Keratinocyte (primary cell): ENCODE results near the gene GAS6. TPM values are rescaled to one million over a fixed set of nuclear protein-coding genes. Genes with fewer than 3 reads are reported as not detected.

Experiments
- DNase-seq: peaks from one replicate; pipeline ENCODE4 v3.0.0-alpha.2; 2011; ENCODE audit warnings: low read depth, missing footprints, low spot score
- FAIRE-seq: peaks from 2 replicates; lab custom pipeline; 2011; peaks lifted over from hg19 to GRCh38; lab: Jason Lieb, UNC
- H2AFZ ChIP-seq: 2 replicates; pipeline ENCODE4 v1.6.0; 2012; ENCODE audit warnings: low read length, control low read depth, inconsistent platforms; ENCODE audit not compliant: control insufficient read depth
- H3K27ac ChIP-seq: 2 replicates; pipeline ENCODE4 v1.5.1; 2011; ENCODE audit warnings: low read length; ENCODE audit not compliant: control insufficient read depth, insufficient read depth
- H3K27me3 ChIP-seq: 3 replicates; pipeline ENCODE4 v1.6.0; 2011; ENCODE audit warnings: low read length; ENCODE audit not compliant: control insufficient read depth, insufficient read depth; ENCODE audit errors: extremely low read depth
- H3K36me3 ChIP-seq, 2 experiments: 2 replicates in 1 of 2; 3 replicates in 1 of 2; pipeline ENCODE4 v1.5.1; 2011; ENCODE audit warnings: low read length in 2 of 2, mild to moderate bottlenecking in 1 of 2; ENCODE audit not compliant: control insufficient read depth in 2 of 2, insufficient read depth in 2 of 2; ENCODE audit errors: extremely low read depth in 1 of 2
- H3K4me1 ChIP-seq: 3 replicates; pipeline ENCODE4 v1.5.1; 2011; ENCODE audit warnings: low read length; ENCODE audit not compliant: control insufficient read depth, insufficient read depth; ENCODE audit errors: extremely low read depth
- H3K4me2 ChIP-seq: 3 replicates; pipeline ENCODE4 v1.6.0; 2011; ENCODE audit warnings: low read depth, low read length; ENCODE audit not compliant: control insufficient read depth, insufficient read depth; ENCODE audit errors: extremely low read depth
- H3K4me3 ChIP-seq, 3 experiments: fragments of 200-600 bp in 1 of 3; sonication (generic) in 1 of 3; 2 replicates in 2 of 3; 3 replicates in 1 of 3; pipeline ENCODE4 v1.5.1; 2011 to 2016; ENCODE audit warnings: low read length in 3 of 3, mild to moderate bottlenecking in 3 of 3, control low read depth in 2 of 3, inconsistent platforms in 1 of 3, low read depth in 1 of 3, mixed read lengths in 1 of 3, mixed run types in 1 of 3, moderate library complexity in 1 of 3; ENCODE audit not compliant: control insufficient read depth in 2 of 3, insufficient read depth in 2 of 3; ENCODE audit errors: extremely low read depth in 1 of 3
- H3K79me2 ChIP-seq: 2 replicates; pipeline ENCODE4 v1.6.0; 2012; ENCODE audit warnings: low read length; ENCODE audit not compliant: control insufficient read depth, insufficient read depth
- H3K9ac ChIP-seq: 3 replicates; pipeline ENCODE4 v1.6.0; 2011; ENCODE audit warnings: low read length; ENCODE audit not compliant: control insufficient read depth, insufficient read depth; ENCODE audit errors: extremely low read depth
- H3K9me1 ChIP-seq: 3 replicates; pipeline ENCODE4 v1.6.0; 2011; ENCODE audit warnings: low read length; ENCODE audit not compliant: control insufficient read depth, insufficient read depth; ENCODE audit errors: extremely low read depth
- H3K9me3 ChIP-seq: 2 replicates; pipeline ENCODE4 v1.5.1; 2012; ENCODE audit warnings: low read depth, low read length; ENCODE audit not compliant: control insufficient read depth
- H4K20me1 ChIP-seq: 3 replicates; pipeline ENCODE4 v1.6.0; 2011; ENCODE audit warnings: low read length; ENCODE audit not compliant: control insufficient read depth, insufficient read depth; ENCODE audit errors: extremely low read depth
- EZH2 ChIP-seq: IDR thresholded peaks from one replicate; pipeline ENCODE4 v1.6.1; 2012; ENCODE audit warnings: inconsistent platforms, mild to moderate bottlenecking, low read length, moderate library complexity
- dilution Hi-C: fragments of 300-500 bp; cut with MboI; formaldehyde crosslinking; loops from one replicate; pipeline ENCODE4 v1.7.0; 2020; ENCODE audit warnings: low sequenced_read_pairs; ENCODE audit not compliant: extremely low pct_ligation_motif_present
- polyA plus RNA-seq, 5 experiments: library from polyadenylated mRNA; depleted of rRNA in 3 of 5; stranded (reverse) in 3 of 5; stranded (forward) in 1 of 5; unstranded in 1 of 5; fragments of >200 nt; gene quantifications; 1 replicate in 1 of 5; 2 replicates in 3 of 5; 3 replicates in 1 of 5; pipeline versions ENCODE4 v1.2.1 to v1.2.3, GENCODE V29; 2011 to 2012; ENCODE audit warnings: missing spikeins in 2 of 5, low read depth in 1 of 5, low replicate concordance in 1 of 5
- TF ChIP-seq, protein P1 (sequence below), 3 experiments: IDR thresholded peaks in 1 of 3; conservative IDR thresholded peaks in 1 of 3; optimal IDR thresholded peaks in 1 of 3; 2 replicates in 2 of 3; 3 replicates in 1 of 3; pipeline versions ENCODE3 to v1.5.1; 2011; ENCODE audit warnings: low read length in 3 of 3, mild to moderate bottlenecking in 3 of 3, moderate library complexity in 2 of 3, control low read depth in 1 of 3, inconsistent platforms in 1 of 3; ENCODE audit not compliant: insufficient read depth in 2 of 3; ENCODE audit errors: extremely low read depth in 1 of 3

The GAS6 gene
- polyA plus RNA-seq, 1 donor (not counting 4 experiments of a cell fraction or from before 2014, with no cell fraction given) = 163 TPM

DNA sequence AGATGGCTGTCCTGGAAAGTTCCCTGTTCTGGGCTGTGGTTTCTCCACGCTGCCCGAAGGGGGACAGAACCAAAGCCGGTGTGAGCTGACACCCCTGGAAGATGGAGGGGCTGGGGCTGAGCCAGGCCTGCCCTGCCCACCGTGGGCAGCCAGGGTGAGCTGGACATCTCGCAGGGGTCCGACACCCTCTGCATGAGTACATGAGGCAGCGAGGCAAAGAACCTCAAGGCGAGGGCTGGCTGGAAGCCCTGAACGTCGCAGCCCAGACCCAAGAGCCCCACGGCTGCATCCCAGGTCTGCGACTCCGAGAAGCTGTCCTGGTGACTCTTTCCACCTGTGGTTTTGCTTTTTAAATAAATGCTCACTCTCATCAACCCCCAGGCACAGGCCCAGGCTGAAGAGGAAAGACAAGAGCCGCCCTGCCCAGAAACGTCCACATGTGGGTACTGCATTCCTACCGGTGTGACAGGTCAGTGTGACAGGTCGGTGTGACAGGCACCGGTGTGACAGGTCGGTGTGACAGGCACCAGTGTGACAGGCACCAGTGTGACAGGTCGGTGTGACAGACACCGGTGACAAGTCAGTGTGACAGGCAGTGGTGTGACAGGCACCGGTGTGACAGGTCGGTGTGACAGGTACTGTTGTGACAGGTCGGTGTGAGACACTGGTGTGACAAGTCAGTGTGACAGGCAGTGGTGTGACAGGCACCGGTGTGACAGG lies 30.6 kb downstream of the GAS6 start:
- H3K27ac ChIP-seq = no peak overlapping the region
- peaks cover 20% of the 10 kb centered on the region for H3K79me2 ChIP-seq
- no peaks in the 10 kb centered on the region for H4K20me1 ChIP-seq
- DNase-seq = no peak
- H3K4me2 ChIP-seq = no peak overlapping the region
- H2AFZ ChIP-seq = no peak overlapping the region
- H3K27me3 ChIP-seq = no peaks in the 10 kb centered on the region
- dilution Hi-C loops = no loop called here
- TF ChIP-seq, protein P1, sequence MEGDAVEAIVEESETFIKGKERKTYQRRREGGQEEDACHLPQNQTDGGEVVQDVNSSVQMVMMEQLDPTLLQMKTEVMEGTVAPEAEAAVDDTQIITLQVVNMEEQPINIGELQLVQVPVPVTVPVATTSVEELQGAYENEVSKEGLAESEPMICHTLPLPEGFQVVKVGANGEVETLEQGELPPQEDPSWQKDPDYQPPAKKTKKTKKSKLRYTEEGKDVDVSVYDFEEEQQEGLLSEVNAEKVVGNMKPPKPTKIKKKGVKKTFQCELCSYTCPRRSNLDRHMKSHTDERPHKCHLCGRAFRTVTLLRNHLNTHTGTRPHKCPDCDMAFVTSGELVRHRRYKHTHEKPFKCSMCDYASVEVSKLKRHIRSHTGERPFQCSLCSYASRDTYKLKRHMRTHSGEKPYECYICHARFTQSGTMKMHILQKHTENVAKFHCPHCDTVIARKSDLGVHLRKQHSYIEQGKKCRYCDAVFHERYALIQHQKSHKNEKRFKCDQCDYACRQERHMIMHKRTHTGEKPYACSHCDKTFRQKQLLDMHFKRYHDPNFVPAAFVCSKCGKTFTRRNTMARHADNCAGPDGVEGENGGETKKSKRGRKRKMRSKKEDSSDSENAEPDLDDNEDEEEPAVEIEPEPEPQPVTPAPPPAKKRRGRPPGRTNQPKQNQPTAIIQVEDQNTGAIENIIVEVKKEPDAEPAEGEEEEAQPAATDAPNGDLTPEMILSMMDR (optimal IDR thresholded peaks at IDR 0.05 in 1 of 3, IDR thresholded peaks at IDR 0.05 in 1 of 3, conservative IDR thresholded peaks at IDR 0.05 in 1 of 3; ENCODE audit: extremely low read depth in 1 of 3, insufficient read depth in 2 of 3, low read length in 3 of 3) = no peak
- TF ChIP-seq EZH2 = no peak
- H3K9ac ChIP-seq = no peak overlapping the region
- H3K36me3 ChIP-seq = peaks cover 33 to 44% of the 10 kb centered on the region in 2 experiments
- H3K4me3 ChIP-seq = no peak overlapping the region
- H3K9me1 ChIP-seq = no peaks in the 10 kb centered on the region
- no peaks in the 10 kb centered on the region for H3K9me3 ChIP-seq
- no peak for FAIRE-seq
- H3K4me1 ChIP-seq = peaks cover 16% of the 10 kb centered on the region

DNA sequence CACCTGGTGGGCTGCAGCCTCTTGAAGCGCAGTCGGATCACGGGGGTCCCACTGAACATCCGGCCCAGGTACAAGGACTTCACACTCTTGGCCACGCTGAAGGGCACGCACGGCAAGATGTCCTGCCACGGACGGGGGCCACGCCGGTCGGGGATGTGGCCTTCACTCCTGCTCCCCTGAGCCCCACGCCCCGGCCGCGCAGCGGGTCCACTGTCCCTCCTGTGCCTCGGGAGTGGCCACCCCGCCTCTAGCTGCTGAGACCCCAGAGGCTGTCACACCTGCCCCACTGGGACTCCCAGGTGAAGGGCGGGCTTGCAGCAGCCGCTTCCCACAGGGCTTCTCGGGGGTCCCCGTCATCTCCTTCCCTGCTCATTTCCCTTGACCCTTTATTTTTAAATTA lies 31.2 kb downstream of the GAS6 start:
- H3K79me2 ChIP-seq = peaks cover 21% of the 10 kb centered on the region
- peaks cover 35 to 48% of the 10 kb centered on the region in 2 experiments for H3K36me3 ChIP-seq
- no peak overlapping the region for H3K27ac ChIP-seq
- H3K9me1 ChIP-seq = no peaks in the 10 kb centered on the region
- H3K9me3 ChIP-seq = no peaks in the 10 kb centered on the region
- no peak overlapping the region for H2AFZ ChIP-seq
- no peak overlapping the region for H3K9ac ChIP-seq
- H3K4me2 ChIP-seq = no peak overlapping the region
- no peaks in the 10 kb centered on the region for H3K27me3 ChIP-seq
- dilution Hi-C loops = no loop called here
- TF ChIP-seq EZH2 = no peak
- no peaks in the 10 kb centered on the region for H4K20me1 ChIP-seq
- no peak for FAIRE-seq
- H3K4me1 ChIP-seq = peaks cover 9% of the 10 kb centered on the region
- no peak overlapping the region for H3K4me3 ChIP-seq
- DNase-seq = no peak
